ENCODE measurements around the gene MAD1L1. TPM values are rescaled to one million over a fixed set of nuclear protein-coding genes. Genes with fewer than 3 reads are reported as not detected.

MAD1L1 gene
- total RNA-seq, 1 donor from 2014 or later: 16.2 TPM

DNA sequence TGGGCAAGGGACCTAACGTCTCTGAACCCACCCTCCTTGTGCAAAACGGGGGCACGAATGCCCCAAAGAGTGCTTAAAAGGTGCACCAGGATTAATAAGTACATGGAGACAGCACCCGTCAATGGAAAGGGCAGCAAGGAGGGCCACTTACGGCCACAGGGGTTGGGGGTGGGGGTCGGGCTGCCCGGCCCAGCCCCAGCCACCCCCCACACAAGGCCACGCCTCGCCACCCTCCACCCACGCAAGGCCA lies 213.4 kb downstream of the MAD1L1 start:
- Histone ChIP-seq H3K4me3 (peak overlapping the region; percentile 43), H3K9me3 (replicated peaks) (peaks cover 2% of the 10 kb centered on the region), H3K27me3 (ENCODE audit: low read depth) (no peaks in the 10 kb centered on the region), H3K27ac (replicated peaks) (peak overlapping the region; percentile 78), H3K4me1 (peaks cover 21% of the 10 kb centered on the region), H3K36me3 (no peaks in the 10 kb centered on the region)
- intact Hi-C loops (cut with micrococcal nuclease): no loop called here
- no peak for DNase-seq
- TF ChIP-seq, protein P1, sequence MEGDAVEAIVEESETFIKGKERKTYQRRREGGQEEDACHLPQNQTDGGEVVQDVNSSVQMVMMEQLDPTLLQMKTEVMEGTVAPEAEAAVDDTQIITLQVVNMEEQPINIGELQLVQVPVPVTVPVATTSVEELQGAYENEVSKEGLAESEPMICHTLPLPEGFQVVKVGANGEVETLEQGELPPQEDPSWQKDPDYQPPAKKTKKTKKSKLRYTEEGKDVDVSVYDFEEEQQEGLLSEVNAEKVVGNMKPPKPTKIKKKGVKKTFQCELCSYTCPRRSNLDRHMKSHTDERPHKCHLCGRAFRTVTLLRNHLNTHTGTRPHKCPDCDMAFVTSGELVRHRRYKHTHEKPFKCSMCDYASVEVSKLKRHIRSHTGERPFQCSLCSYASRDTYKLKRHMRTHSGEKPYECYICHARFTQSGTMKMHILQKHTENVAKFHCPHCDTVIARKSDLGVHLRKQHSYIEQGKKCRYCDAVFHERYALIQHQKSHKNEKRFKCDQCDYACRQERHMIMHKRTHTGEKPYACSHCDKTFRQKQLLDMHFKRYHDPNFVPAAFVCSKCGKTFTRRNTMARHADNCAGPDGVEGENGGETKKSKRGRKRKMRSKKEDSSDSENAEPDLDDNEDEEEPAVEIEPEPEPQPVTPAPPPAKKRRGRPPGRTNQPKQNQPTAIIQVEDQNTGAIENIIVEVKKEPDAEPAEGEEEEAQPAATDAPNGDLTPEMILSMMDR (IDR thresholded peaks at IDR 0.05; ENCODE audit: borderline replicate concordance): no peak

DNA sequence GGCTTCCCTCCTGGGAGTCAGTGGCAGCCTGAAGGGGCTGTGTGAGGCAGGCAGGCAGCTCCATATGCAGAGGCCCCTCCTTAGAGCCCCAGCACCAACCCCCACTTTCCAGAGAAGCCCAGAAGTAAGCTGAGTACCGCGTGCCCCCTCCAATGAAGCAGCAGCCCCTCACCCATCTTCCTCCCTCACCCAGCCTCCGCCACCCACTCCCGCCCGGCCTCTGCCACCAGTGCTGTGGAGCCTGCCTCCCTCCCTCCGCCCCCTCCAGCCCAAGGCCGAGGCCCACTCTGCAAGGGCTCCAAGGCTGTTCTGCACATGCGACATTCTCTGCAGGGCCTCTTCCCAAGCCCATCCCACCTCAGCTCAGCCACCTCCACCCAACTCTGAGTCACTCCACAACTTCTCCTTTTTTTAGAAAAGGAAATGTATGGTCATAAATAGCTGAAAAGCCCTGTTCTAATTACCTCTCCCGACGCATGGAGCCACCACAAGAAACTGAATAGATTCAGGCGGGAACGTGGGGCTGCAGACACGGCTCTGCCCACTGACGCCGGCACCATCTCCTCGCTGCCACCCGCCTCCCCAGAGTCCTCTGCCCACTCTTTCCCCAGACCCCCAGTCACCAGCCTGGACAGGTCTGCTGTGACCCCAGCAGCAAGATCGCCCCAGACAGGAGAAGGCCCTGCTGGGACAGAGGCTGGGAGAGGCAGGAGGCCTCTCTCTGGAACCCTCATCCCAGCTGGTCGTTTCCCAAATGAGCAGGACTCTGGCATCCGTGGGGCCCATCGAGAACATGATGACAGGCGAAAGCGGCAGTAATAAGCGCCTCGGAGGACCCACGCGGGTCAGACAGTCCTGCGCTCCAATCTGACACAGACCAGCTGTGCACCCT lies 213.9 kb downstream of the MAD1L1 start:
- H3K4me3 ChIP-seq: peak overlapping the region; percentile 43
- peak; percentile 40 for DNase-seq
- H3K9me3 ChIP-seq (replicated peaks): no peaks in the 10 kb centered on the region
- no peaks in the 10 kb centered on the region for H3K27me3 ChIP-seq (ENCODE audit: low read depth)
- intact Hi-C loops (cut with micrococcal nuclease): no loop called here
- TF ChIP-seq, protein P1 (IDR thresholded peaks at IDR 0.05; ENCODE audit: borderline replicate concordance): no peak
- H3K4me1 ChIP-seq: peaks cover 21% of the 10 kb centered on the region
- peak overlapping the region; percentile 78 for H3K27ac ChIP-seq (replicated peaks)
- no peaks in the 10 kb centered on the region for H3K36me3 ChIP-seq

DNA sequence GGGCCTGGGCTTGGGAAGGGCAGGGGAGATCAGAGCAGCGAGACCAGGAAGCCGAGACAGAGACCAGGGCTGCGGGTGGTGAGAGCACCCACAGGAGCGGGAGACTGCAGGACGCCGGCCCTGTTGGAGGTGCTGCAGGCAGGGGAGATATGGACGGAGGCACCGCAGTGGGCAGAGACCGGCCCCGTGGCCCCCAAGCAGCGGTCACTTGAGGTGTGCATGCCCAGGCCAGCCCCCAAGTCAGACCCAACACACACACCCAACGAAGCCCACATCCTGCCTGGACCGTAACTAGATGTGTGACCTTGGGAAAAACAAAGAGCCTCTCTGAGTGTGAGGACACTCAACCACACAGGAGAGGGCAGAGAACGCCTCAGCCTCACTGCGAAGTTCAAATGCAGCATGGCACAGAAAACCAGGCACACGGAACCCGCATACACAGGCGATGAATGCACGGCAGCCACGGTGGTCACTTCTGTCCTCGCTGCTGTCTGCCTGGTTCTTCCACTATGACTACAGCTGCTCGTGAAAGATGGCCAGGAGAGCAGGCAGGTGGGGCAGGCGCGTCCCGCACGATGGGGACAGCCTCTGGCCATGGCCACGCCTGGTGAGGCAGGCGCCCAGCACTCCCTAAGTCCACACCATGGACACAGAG lies 214.7 kb downstream of the MAD1L1 start:
- Histone ChIP-seq H3K36me3 (no peaks in the 10 kb centered on the region), H3K9me3 (replicated peaks) (no peaks in the 10 kb centered on the region), H3K4me1 (peaks cover 26% of the 10 kb centered on the region), H3K4me3 (no peak overlapping the region), H3K27ac (replicated peaks) (no peak overlapping the region), H3K27me3 (ENCODE audit: low read depth) (no peaks in the 10 kb centered on the region)
- DNase-seq: peak; percentile 15
- intact Hi-C loops (cut with micrococcal nuclease): no loop called here
- TF ChIP-seq, protein P1 (IDR thresholded peaks at IDR 0.05; ENCODE audit: borderline replicate concordance): no peak

DNA sequence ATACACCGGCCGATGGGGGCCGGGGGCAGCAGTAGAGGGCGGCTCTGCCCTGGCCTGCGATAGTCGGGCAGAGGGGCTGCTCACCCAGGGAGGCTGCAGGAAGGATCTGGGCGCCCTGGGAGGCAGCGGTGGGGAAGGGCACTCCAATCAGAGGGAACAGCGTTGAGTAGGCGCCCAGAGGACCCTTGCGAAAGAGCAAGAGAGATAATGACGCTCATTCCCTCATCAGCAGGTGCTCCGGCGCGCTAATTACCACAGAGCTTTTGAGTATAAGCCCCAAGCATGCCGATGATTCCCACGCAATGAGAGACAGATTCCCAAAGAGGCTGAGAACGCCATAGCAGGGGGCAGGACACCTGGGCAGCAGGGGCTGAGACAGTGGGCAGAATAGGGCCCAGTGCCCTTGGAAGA lies 215.3 kb downstream of the MAD1L1 start:
- intact Hi-C loops (cut with micrococcal nuclease): no loop called here
- H3K4me3 ChIP-seq: no peak overlapping the region
- TF ChIP-seq, protein P1 (IDR thresholded peaks at IDR 0.05; ENCODE audit: borderline replicate concordance): no peak
- no peaks in the 10 kb centered on the region for H3K27me3 ChIP-seq (ENCODE audit: low read depth)
- DNase-seq: peak; percentile 2
- peaks cover 4% of the 10 kb centered on the region for H3K36me3 ChIP-seq
- H3K27ac ChIP-seq (replicated peaks): no peak overlapping the region
- no peaks in the 10 kb centered on the region for H3K9me3 ChIP-seq (replicated peaks)
- H3K4me1 ChIP-seq: peaks cover 31% of the 10 kb centered on the region

DNA sequence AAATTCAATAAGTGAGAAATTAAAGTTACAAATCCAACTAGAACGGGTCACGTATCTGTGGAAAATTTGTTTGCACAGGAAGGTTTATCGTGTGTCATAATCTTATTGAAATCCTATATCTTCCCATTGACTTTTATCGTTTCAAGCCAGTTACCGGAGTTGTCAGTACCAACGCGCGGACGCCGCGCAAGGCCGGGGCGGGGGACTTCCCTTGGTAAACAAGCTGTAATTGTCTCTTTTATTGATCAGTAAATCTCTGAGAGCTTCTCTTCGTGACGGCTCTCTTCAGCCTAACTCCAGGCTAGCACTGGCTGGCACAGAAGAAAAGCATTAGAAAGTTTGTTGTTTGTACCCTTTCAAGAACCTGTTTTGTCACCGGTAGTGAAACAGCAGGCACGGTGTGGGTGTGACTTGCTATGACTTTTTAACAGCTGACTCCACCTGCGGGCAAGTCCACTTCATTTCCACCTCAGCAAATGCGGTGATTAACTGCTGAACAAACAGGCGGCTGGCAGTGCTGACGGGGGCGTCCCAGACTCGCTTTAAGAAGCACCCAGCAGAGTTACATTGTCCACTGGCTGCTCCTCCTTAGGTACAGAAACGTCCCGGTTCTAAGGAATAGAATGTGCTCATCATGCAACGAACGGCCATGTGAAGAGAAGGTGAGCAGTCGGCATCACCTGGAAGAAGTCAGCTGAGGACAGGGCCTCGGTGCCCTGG lies 215.8 kb downstream of the MAD1L1 start:
- no peaks in the 10 kb centered on the region for H3K9me3 ChIP-seq (replicated peaks)
- intact Hi-C loops (cut with micrococcal nuclease): no loop called here
- TF ChIP-seq, protein P1 (IDR thresholded peaks at IDR 0.05; ENCODE audit: borderline replicate concordance): no peak

More for the DNA sequence above, 215.8 kb downstream of the MAD1L1 start:
- H3K4me1 ChIP-seq: peaks cover 33% of the 10 kb centered on the region
- no peaks in the 10 kb centered on the region for H3K27me3 ChIP-seq (ENCODE audit: low read depth)
- peak; percentile 9 for DNase-seq
- no peak overlapping the region for H3K4me3 ChIP-seq
- H3K27ac ChIP-seq (replicated peaks): no peak overlapping the region
- H3K36me3 ChIP-seq: peaks cover 4% of the 10 kb centered on the region

Data from left ventricle myocardium inferior (tissue), 1 donor.